Common myeloid progenitor, CD34-positive (primary cell): ENCODE results near the gene MCM8.

Source experiments
- CTCF ChIA-PET: fragments of 350-600 bp; sonication (Branson Sonifier 250); formaldehyde crosslinking; loops from one replicate; lab custom pipeline; 2021; ENCODE audit warnings: antibody characterized with exemption; lab: Charles Lee
- POLR2A ChIA-PET: fragments of 350-600 bp; sonication (Branson Sonifier 250); formaldehyde crosslinking; loops from one replicate; lab custom pipeline; 2021; ENCODE audit warnings: antibody characterized with exemption; lab: Charles Lee
- DNase-seq, 3 donors: peaks; one replicate each; pipeline versions ENCODE4 v3.0.0 to v3.0.0-alpha.2; 2013
- H3K27ac ChIP-seq, 2 experiments: 1 replicate in 1 of 2; 2 replicates in 1 of 2; pipeline ENCODE4 v1.7.0; 2013; ENCODE audit warnings: inconsistent platforms in 2 of 2, low read length in 2 of 2, mild to moderate bottlenecking in 2 of 2, low read depth in 1 of 2, moderate library complexity in 1 of 2; ENCODE audit not compliant: severe bottlenecking in 2 of 2, insufficient read depth in 1 of 2, poor library complexity in 1 of 2
- H3K27me3 ChIP-seq, 5 experiments: replicated peaks in 2 of 5; 1 replicate in 3 of 5; 2 replicates in 2 of 5; pipeline versions ENCODE4 v1.6.1 to v1.7.0; 2013; ENCODE audit warnings: low read length in 4 of 5, mild to moderate bottlenecking in 2 of 5, moderate library complexity in 2 of 5, inconsistent platforms in 1 of 5; ENCODE audit not compliant: insufficient read depth in 5 of 5, control insufficient read depth in 4 of 5
- H3K36me3 ChIP-seq, 4 experiments: 1 replicate in 2 of 4; 2 replicates in 2 of 4; pipeline versions ENCODE4 v1.6.1 to v1.7.0; 2013; ENCODE audit warnings: low read length in 3 of 4, control low read depth in 1 of 4, mild to moderate bottlenecking in 1 of 4; ENCODE audit not compliant: control insufficient read depth in 4 of 4, insufficient read depth in 4 of 4
- H3K4me1 ChIP-seq, 4 experiments: 1 replicate in 3 of 4; 2 replicates in 1 of 4; pipeline versions ENCODE4 v1.6.1 to v1.7.1; 2013; ENCODE audit warnings: low read length in 3 of 4, mild to moderate bottlenecking in 3 of 4, control low read depth in 1 of 4, inconsistent platforms in 1 of 4, moderate library complexity in 1 of 4; ENCODE audit not compliant: control insufficient read depth in 4 of 4, insufficient read depth in 4 of 4; ENCODE audit errors: control extremely low read depth in 1 of 4
- H3K4me3 ChIP-seq, 7 experiments: 1 replicate in 4 of 7; 2 replicates in 3 of 7; pipeline versions ENCODE4 v1.5.1 to v1.7.0; 2013; ENCODE audit warnings: mild to moderate bottlenecking in 7 of 7, low read length in 6 of 7, moderate library complexity in 6 of 7, inconsistent platforms in 2 of 7, low read depth in 2 of 7, control low read depth in 1 of 7; ENCODE audit not compliant: insufficient read depth in 4 of 7, control insufficient read depth in 1 of 7; ENCODE audit errors: extremely low read depth in 1 of 7
- H3K9me3 ChIP-seq, 5 experiments: 1 replicate in 4 of 5; 2 replicates in 1 of 5; pipeline versions ENCODE4 v1.6.1 to v1.7.1; 2013; ENCODE audit warnings: low read length in 4 of 5, mild to moderate bottlenecking in 2 of 5, inconsistent platforms in 1 of 5, low read depth in 1 of 5, moderate library complexity in 1 of 5; ENCODE audit not compliant: control insufficient read depth in 4 of 5, insufficient read depth in 2 of 5; ENCODE audit errors: control extremely low read depth in 1 of 5
- WGBS: methylation state at CpG from one replicate; pipeline ENCODE4 v1.1.5; 2013; ENCODE audit not compliant: insufficient coverage; 5-methylcytosine and 5-hydroxymethylcytosine counted together

Gene MCM8

DNA sequence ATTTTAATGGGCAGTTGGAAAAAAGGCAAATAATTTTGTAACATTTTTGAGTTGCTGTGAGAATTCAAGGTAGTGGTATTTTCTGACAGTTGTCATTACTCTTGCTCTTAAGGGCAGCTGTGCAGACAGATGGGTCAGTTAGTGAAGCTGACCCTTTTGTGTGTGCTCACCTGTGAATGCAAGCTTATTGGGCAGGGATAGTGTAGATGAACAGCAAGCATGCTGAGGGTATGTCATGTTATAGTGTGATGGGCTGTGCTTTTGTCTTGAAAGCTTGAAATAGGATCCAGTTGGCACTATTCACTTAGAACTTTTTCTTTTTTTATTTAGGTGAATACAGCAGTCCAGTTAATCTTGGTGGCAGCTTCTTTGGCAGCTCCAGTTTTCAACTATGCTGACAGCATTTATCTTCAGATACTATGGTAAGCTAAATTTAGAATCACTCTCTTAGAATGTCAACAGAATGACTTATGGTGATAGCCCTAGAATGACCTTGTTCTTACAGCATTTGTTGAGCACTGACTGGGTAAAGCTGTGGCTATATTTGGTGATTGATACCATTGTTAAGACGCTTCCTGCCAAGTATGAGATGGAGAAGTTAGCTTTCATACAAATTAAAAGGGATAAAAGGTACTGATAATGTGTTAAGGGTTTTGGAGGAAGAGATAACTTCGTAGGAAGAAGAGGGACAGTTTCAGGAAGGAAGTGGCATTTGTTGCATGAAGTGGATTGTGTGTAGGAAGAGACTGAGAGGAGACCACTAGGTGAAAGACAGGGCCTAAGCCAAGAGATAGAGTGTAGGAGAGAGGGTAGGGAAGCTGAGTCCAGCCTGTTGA is 83.9 kb downstream of the MCM8 start:
- Histone ChIP-seq H3K36me3 (peaks cover 13 to 54% (median 24%) of the 10 kb centered on the region in 4 experiments), H3K27me3 (no peaks in the 10 kb centered on the region), H3K9me3 (no peaks in the 10 kb centered on the region), H3K4me1 (peaks cover 9 to 18% (median 15%) of the 10 kb centered on the region in 4 experiments), H3K4me3 (no peak overlapping the region), H3K27ac (peak overlapping the region in 1 of 2 experiments; percentile 57)
- CTCF ChIA-PET = interaction anchor here (1.4 to 2.5 kb wide), 5 partner anchors 10 to 43 kb away, joined by 3 to 9 read pairs (median 4); no protein-coding TSS in a partner anchor
- POLR2A ChIA-PET = no interaction called here
- DNase-seq = peak; percentile 4 to 76 (median 44)
- WGBS = 0% methylated on average over 2 of the region's 2 CpGs

DNA sequence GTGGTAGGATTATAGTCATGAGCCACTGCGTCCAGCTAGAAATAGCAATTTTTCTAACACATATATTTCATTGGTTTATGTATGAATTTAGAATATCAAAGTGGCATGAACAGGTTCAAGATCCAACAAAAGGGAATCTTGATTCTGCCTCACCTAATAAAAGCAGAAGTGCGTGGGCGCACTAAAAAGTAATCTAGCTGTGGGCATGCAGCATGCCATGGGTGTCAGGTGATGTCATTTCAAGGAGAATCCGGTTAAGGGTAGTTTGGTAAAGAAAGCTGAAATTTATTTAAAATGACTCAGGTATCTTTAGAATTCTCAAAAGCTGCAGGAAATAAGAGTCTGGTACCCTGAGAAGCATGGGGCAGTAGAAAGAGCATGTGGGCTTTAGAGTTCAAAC is 85.8 kb downstream of the MCM8 start:
- no peak for DNase-seq
- peaks cover 0 to 6% (median 0%) of the 10 kb centered on the region in 5 experiments for H3K9me3 ChIP-seq
- ChIA-PET CTCF (interaction anchor here (2.5 kb wide), 1 partner anchor 12 kb away, joined by 9 read pairs; no protein-coding TSS in a partner anchor), POLR2A (interaction anchor here (0.8 to 1.0 kb wide), 2 partner anchors 44 to 63 kb away, joined by 3 to 6 read pairs; no protein-coding TSS in a partner anchor)
- H3K4me1 ChIP-seq = peaks cover 9 to 18% (median 15%) of the 10 kb centered on the region in 4 experiments
- WGBS = 94% methylated on average over 3 of the region's 4 CpGs
- no peak overlapping the region for H3K4me3 ChIP-seq
- H3K27ac ChIP-seq = no peak overlapping the region
- H3K27me3 ChIP-seq = no peaks in the 10 kb centered on the region
- peaks cover 14 to 67% (median 33%) of the 10 kb centered on the region in 4 experiments for H3K36me3 ChIP-seq

DNA sequence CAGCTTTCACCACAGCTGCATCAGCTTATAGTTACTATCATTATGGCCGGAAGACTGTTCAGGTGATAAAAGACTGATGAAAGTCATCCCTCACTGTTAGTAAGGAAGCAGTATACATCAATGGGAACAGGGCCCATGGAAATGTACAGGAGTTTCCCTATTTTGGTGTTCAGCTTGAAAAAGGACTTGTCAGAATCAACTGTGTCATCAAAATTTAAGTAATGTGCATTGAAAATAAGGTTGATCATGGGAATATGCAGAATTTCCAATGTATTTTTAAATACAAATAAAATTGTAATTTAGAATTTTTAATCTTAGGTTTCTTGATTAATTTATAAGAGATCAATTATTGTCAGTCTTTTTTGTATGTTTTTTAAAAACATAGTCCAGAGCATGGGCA is 86.6 kb downstream of the MCM8 start:
- H3K27ac ChIP-seq = no peak overlapping the region
- no peaks in the 10 kb centered on the region for H3K27me3 ChIP-seq
- H3K4me3 ChIP-seq = no peak overlapping the region
- H3K4me1 ChIP-seq = peaks cover 9 to 18% (median 15%) of the 10 kb centered on the region in 4 experiments
- ChIA-PET POLR2A (interaction anchor here (1.0 kb wide), 1 partner anchor 63 kb away, joined by 6 read pairs; no protein-coding TSS in a partner anchor), CTCF (interaction anchor here (1.4 kb wide), 1 partner anchor 35 kb away, joined by 3 read pairs; no protein-coding TSS in a partner anchor)
- H3K9me3 ChIP-seq = peaks cover 0 to 6% (median 0%) of the 10 kb centered on the region in 5 experiments
- no CpG with 5 or more reads among the region's 1 CpG for WGBS
- peaks cover 14 to 71% (median 37%) of the 10 kb centered on the region in 4 experiments for H3K36me3 ChIP-seq
- no peak for DNase-seq

GRCh38 chr20:6038256-6038655 is 87.8 kb downstream of the MCM8 start:
- ChIA-PET CTCF (interaction anchor here (1.1 to 1.7 kb wide), 4 partner anchors 13 to 36 kb away, joined by 3 to 4 read pairs (median 3); partner anchors contain the start of gene LRRN4), POLR2A (no interaction called here)
- Histone ChIP-seq H3K9me3 (peaks cover 0 to 6% (median 0%) of the 10 kb centered on the region in 5 experiments), H3K27me3 (no peaks in the 10 kb centered on the region), H3K4me1 (peaks cover 9 to 17% (median 15%) of the 10 kb centered on the region in 4 experiments), H3K27ac (no peak overlapping the region), H3K4me3 (no peak overlapping the region), H3K36me3 (peaks cover 14 to 68% (median 37%) of the 10 kb centered on the region in 4 experiments)
- no peak for DNase-seq
- WGBS = 100% methylated on average over 1 of the region's 3 CpGs

GRCh38 chr20:6039766-6040165 is 89.3 kb downstream of the MCM8 start:
- peaks cover 0 to 6% (median 0%) of the 10 kb centered on the region in 5 experiments for H3K9me3 ChIP-seq
- H3K36me3 ChIP-seq = peaks cover 14 to 59% (median 35%) of the 10 kb centered on the region in 4 experiments
- no peak overlapping the region for H3K4me3 ChIP-seq
- WGBS = 100% methylated on average over 2 of the region's 5 CpGs
- CTCF ChIA-PET = interaction anchor here (1.0 kb wide), 1 partner anchor 13 kb away, joined by 3 read pairs; no protein-coding TSS in a partner anchor
- H3K27me3 ChIP-seq = no peaks in the 10 kb centered on the region
- H3K4me1 ChIP-seq = peaks cover under 1 to 2% (median under 1%) of the 10 kb centered on the region in 4 experiments
- POLR2A ChIA-PET = no interaction called here
- no peak for DNase-seq
- H3K27ac ChIP-seq = no peak overlapping the region

DNA sequence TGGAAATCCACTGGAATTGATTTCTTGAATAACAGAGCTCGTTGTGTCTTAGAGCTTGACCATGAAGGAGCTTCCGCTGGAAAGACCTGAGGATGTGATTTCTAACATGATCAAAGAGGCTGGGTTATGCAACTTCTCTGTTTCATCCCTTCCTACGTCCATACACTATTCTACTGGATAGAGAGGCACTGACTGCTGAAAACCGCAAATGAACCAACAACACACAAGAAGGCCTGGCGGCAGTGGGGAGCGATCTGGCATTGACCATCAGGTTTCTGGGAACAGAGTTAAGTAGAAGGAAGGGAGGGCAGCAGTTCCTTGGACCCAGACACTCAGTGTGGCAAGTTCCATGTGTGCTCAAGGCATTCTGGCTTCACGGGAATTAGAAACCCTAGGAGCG is 90.1 kb downstream of the MCM8 start:
- WGBS = 96% methylated on average over 6 of the region's 8 CpGs
- no peak overlapping the region for H3K4me3 ChIP-seq
- CTCF ChIA-PET = interaction anchor here (1.0 kb wide), 1 partner anchor 14 kb away, joined by 3 read pairs; no protein-coding TSS in a partner anchor

More for the DNA sequence above, 90.1 kb downstream of the MCM8 start:
- Histone ChIP-seq H3K4me1 (no peaks in the 10 kb centered on the region), H3K9me3 (peaks cover 0 to 6% (median 0%) of the 10 kb centered on the region in 5 experiments), H3K27ac (no peak overlapping the region), H3K27me3 (no peaks in the 10 kb centered on the region), H3K36me3 (peaks cover 14 to 54% (median 35%) of the 10 kb centered on the region in 4 experiments)
- DNase-seq = no peak
- POLR2A ChIA-PET = no interaction called here
